Activated CD4-positive, alpha-beta T cell treated with anti-CD3 and anti-CD28 coated beads for 4 hours (primary cell): ENCODE measurements around the gene BACE2.

Experiments
- DNase-seq, 2 donors: peaks; one replicate each; pipeline ENCODE4 v3.0.0-alpha.2; 2020

Gene BACE2

GRCh38 chr21:41149199-41149598 is 18.8 kb upstream of the BACE2 start:
- no peak for DNase-seq

GRCh38 chr21:41152147-41152546 is 15.8 kb upstream of the BACE2 start:
- no peak for DNase-seq

GRCh38 chr21:41153443-41153842 is 14.5 kb upstream of the BACE2 start:
- no peak for DNase-seq

- no peak for DNase-seq
Measured at GRCh38 chr21:41156142-41156541, 11.8 kb upstream of the BACE2 start.

GRCh38 chr21:41158026-41158425 is 9.9 kb upstream of the BACE2 start:
- DNase-seq, result no peak

GRCh38 chr21:41160036-41160435 is 7.9 kb upstream of the BACE2 start:
- no peak for DNase-seq

- no peak for DNase-seq
Measured at GRCh38 chr21:41161428-41161827, 6.5 kb upstream of the BACE2 start.

GRCh38 chr21:41162096-41162495 is 5.9 kb upstream of the BACE2 start:
- DNase-seq, result no peak

- DNase-seq, result no peak
Measured at GRCh38 chr21:41163091-41163490, 4.9 kb upstream of the BACE2 start.

GRCh38 chr21:41164052-41164451 is 3.9 kb upstream of the BACE2 start:
- DNase-seq, result no peak

GRCh38 chr21:41164981-41165655 is 2.8 kb upstream of the BACE2 start:
- DNase-seq, result no peak

- no peak for DNase-seq
Measured at GRCh38 chr21:41166884-41167283, 1.1 kb upstream of the BACE2 start.

- DNase-seq, result no peak
Measured at GRCh38 chr21:41168391-41169257, 664 bp downstream of the BACE2 start.

GRCh38 chr21:41169258-41169576 is 1.3 kb downstream of the BACE2 start:
- no peak for DNase-seq

GRCh38 chr21:41169701-41170100 is 1.7 kb downstream of the BACE2 start:
- no peak for DNase-seq

GRCh38 chr21:41170442-41170841 is 2.5 kb downstream of the BACE2 start:
- DNase-seq, result no peak

- no peak for DNase-seq
Measured at GRCh38 chr21:41170859-41171609, 3.1 kb downstream of the BACE2 start.

- DNase-seq, result no peak
Measured at GRCh38 chr21:41175080-41175479, 7.1 kb downstream of the BACE2 start.

- no peak for DNase-seq
Measured at GRCh38 chr21:41176846-41177245, 8.9 kb downstream of the BACE2 start.

- DNase-seq, result no peak
Measured at GRCh38 chr21:41180752-41181151, 12.8 kb downstream of the BACE2 start.

GRCh38 chr21:41182547-41182946 is 14.6 kb downstream of the BACE2 start:
- DNase-seq, result no peak

- no peak for DNase-seq
Measured at GRCh38 chr21:41183575-41183974, 15.6 kb downstream of the BACE2 start.

- DNase-seq, result no peak
Measured at GRCh38 chr21:41185802-41186201, 17.8 kb downstream of the BACE2 start.
